Ascending aorta (tissue), 2 donors: ENCODE results near the gene PTN. TPM values are rescaled to one million over a fixed set of nuclear protein-coding genes. Genes with fewer than 3 reads are reported as not detected.

Experiments
- DNase-seq, 2 donors: peaks; one replicate each; pipeline ENCODE4 v3.0.0-alpha.2; 2019; ENCODE audit warnings: low spot score in 2 of 2
- H3K27ac ChIP-seq, 2 donors: fragments of 200-600 bp; sonication (generic); one replicate each; pipeline ENCODE4 v1.5.1; 2016 to 2017; ENCODE audit warnings: mild to moderate bottlenecking in 1 of 2
- H3K27me3 ChIP-seq: fragments of 200-600 bp; sonication (generic); one replicate; pipeline ENCODE4 v1.5.1; 2017
- H3K36me3 ChIP-seq, 2 donors: fragments of 200-600 bp; sonication (generic); one replicate each; pipeline ENCODE4 v1.5.1; 2016
- H3K4me1 ChIP-seq, 2 donors: fragments of 200-600 bp; sonication (generic); one replicate each; pipeline ENCODE4 v1.5.1; 2016 to 2017; ENCODE audit warnings: mild to moderate bottlenecking in 1 of 2
- H3K4me3 ChIP-seq, 2 donors: fragments of 200-600 bp; sonication (generic); one replicate each; pipeline ENCODE4 v1.5.1; 2016 to 2017; ENCODE audit warnings: mild to moderate bottlenecking in 1 of 2
- H3K9me3 ChIP-seq, 2 donors: fragments of 200-600 bp; sonication (generic); one replicate each; pipeline ENCODE4 v1.5.1; 2016
- CTCF ChIP-seq, 3 experiments: fragments of 200-600 bp in 2 of 3; fragments of 450-650 bp in 1 of 3; sonication (generic) in 2 of 3; IDR thresholded peaks; one replicate each; pipeline ENCODE4 v1.5.1; 2016 to 2019; ENCODE audit warnings: antibody characterized with exemption in 3 of 3, mild to moderate bottlenecking in 1 of 3, moderate library complexity in 1 of 3
- intact Hi-C: fragments of 100-400 bp; cut with DNase I; formaldehyde crosslinking; loops from one replicate; pipeline ENCODE4 v1.15.1; 2023
- total RNA-seq: library from RNA; depleted of rRNA; stranded (reverse); fragments of >200 nt; gene quantifications from one replicate; pipeline ENCODE4 v1.1.0, GENCODE V29; 2016

Gene PTN
- total RNA-seq, 1 donor from 2014 or later = 10.4 TPM

- no peak for DNase-seq
- H3K9me3 ChIP-seq = peaks cover 0 to 7% of the 10 kb centered on the region in 2 donors
- H3K27ac ChIP-seq = no peak overlapping the region
- no peak overlapping the region for H3K4me3 ChIP-seq
- H3K36me3 ChIP-seq = no peaks in the 10 kb centered on the region
- TF ChIP-seq CTCF (IDR thresholded peaks at IDR 0.05) = no peak
- no peaks in the 10 kb centered on the region for H3K4me1 ChIP-seq
- intact Hi-C loops = no loop called here
- H3K27me3 ChIP-seq = no peaks in the 10 kb centered on the region
Measured at GRCh38 chr7:137324796-137325696, 18.5 kb downstream of the PTN start.

GRCh38 chr7:137316648-137317353, 26.7 kb downstream of the PTN start:
- no peaks in the 10 kb centered on the region for H3K27me3 ChIP-seq
- no peaks in the 10 kb centered on the region for H3K36me3 ChIP-seq
- no peak for DNase-seq
- intact Hi-C loops = no loop called here
- no peaks in the 10 kb centered on the region for H3K9me3 ChIP-seq
- no peaks in the 10 kb centered on the region for H3K4me1 ChIP-seq
- no peak for TF ChIP-seq CTCF (IDR thresholded peaks at IDR 0.05)
- H3K4me3 ChIP-seq = no peak overlapping the region
- no peak overlapping the region for H3K27ac ChIP-seq

- Histone ChIP-seq H3K9me3 (no peaks in the 10 kb centered on the region), H3K27me3 (no peaks in the 10 kb centered on the region), H3K4me3 (no peak overlapping the region), H3K27ac (no peak overlapping the region), H3K36me3 (no peaks in the 10 kb centered on the region), H3K4me1 (no peaks in the 10 kb centered on the region)
- no peak for DNase-seq
- TF ChIP-seq CTCF (IDR thresholded peaks at IDR 0.05) = no peak
- intact Hi-C loops = no loop called here
Measured at GRCh38 chr7:137313201-137313600, 30.3 kb downstream of the PTN start.

- Histone ChIP-seq H3K36me3 (no peaks in the 10 kb centered on the region), H3K4me3 (no peak overlapping the region), H3K27ac (no peak overlapping the region), H3K27me3 (no peaks in the 10 kb centered on the region), H3K9me3 (no peaks in the 10 kb centered on the region), H3K4me1 (no peaks in the 10 kb centered on the region)
- TF ChIP-seq CTCF (IDR thresholded peaks at IDR 0.05) = no peak
- intact Hi-C loops = no loop called here
- no peak for DNase-seq
Measured at GRCh38 chr7:137306748-137307147, 36.8 kb downstream of the PTN start.

- no peak overlapping the region for H3K4me3 ChIP-seq
- no peaks in the 10 kb centered on the region for H3K9me3 ChIP-seq
- H3K27me3 ChIP-seq = no peaks in the 10 kb centered on the region
- H3K4me1 ChIP-seq = no peaks in the 10 kb centered on the region
- no peak for DNase-seq
- intact Hi-C loops = no loop called here
- H3K27ac ChIP-seq = no peak overlapping the region
- no peak for TF ChIP-seq CTCF (IDR thresholded peaks at IDR 0.05)
- H3K36me3 ChIP-seq = no peaks in the 10 kb centered on the region
Measured at GRCh38 chr7:137305901-137306621, 37.5 kb downstream of the PTN start.
